Measurements from ENCODE around the gene GTF3C5.

GTF3C5 gene

DNA sequence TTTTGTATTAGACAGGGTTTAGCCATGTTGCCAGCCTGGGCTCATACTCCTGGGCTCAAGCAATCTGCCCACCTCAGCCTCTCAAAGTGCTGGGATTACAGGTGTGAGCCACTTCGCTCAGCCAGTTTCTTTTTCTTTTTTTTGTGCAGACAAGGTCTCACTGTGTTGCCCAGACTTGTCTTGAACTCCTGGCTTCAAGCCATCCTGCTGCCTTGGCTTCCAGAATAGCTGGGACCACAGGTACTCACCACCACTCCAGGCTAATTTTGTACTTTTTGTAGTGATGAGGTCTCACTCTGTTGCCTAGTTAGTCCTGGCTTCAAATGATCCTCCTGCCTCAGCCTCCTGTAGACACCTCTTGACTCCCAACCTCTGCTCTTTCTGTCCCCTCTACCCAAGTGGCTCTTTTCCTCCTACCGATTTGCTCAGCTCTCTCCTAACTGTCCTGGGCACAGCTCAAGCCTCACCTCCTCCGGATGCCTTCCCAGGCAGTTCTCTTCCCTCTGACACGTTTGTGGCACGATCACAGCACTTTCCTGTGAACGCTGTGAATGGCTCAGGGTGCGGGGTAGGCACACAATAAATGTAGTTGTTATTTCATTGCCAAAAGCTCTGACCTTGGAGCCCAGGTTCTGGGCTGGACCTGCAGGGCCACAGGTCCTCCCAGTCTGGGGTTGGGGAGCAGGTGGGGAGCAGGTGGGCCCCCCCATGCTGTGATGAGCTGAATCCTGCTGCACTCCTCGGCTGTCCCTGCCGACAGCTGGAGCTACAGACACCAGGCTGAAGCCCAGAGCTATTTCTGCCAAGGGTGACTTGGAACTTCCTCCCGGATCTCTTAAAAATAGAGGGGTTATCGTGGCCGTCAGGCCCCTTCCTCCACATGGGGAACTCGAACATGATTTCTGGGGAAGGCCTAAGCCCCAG is 28.4 kb upstream of the GTF3C5 start:
- no peak for ATAC-seq
- TF ChIP-seq GLIS3 (CRISPR knock-in tag; IDR thresholded peaks at IDR 0.05) (no peak), ZFP3 (CRISPR knock-in tag; IDR thresholded peaks at IDR 0.05) (no peak), ZNF70 (CRISPR knock-in tag; IDR thresholded peaks at IDR 0.05) (no peak), SNAI2 (CRISPR knock-in tag; IDR thresholded peaks at IDR 0.05) (no peak), ESRRG (CRISPR knock-in tag; IDR thresholded peaks at IDR 0.05) (no peak)

DNA sequence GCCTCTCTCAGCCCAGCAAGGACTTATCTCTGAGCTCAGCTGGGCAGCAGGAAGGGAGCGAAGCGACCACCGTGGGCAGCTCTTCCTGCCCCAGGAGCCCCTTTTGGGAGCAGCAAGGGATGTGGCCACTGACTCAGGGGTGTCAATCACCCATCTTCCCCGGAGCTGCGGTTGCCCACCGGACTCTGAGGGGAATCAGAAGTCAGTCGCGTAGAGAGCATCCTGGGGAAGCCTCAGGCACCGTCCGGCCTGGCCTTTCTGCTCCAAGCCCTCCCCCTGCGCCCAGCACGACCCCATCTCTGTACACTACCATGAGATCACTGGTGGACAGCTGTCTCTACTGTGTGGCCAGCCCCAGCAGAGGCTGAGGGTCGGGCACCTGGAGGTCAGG is 27.7 kb upstream of the GTF3C5 start:
- no peak for ATAC-seq
- TF ChIP-seq ARNTL (CRISPR knock-in tag; IDR thresholded peaks at IDR 0.05; ENCODE audit: borderline replicate concordance, low read depth) (no peak), SNAI2 (CRISPR knock-in tag; IDR thresholded peaks at IDR 0.05) (no peak), ESRRG (CRISPR knock-in tag; IDR thresholded peaks at IDR 0.05) (no peak), CSDC2 (CRISPR knock-in tag; IDR thresholded peaks at IDR 0.05) (no peak), BACH2 (CRISPR knock-in tag; IDR thresholded peaks at IDR 0.05; ENCODE audit: borderline replicate concordance) (no peak), TCF4 (CRISPR knock-in tag; IDR thresholded peaks at IDR 0.05; ENCODE audit: borderline replicate concordance) (no peak), TOX (CRISPR knock-in tag; IDR thresholded peaks at IDR 0.05; ENCODE audit: borderline replicate concordance) (no peak)
- TF ChIP-seq, protein P1, sequence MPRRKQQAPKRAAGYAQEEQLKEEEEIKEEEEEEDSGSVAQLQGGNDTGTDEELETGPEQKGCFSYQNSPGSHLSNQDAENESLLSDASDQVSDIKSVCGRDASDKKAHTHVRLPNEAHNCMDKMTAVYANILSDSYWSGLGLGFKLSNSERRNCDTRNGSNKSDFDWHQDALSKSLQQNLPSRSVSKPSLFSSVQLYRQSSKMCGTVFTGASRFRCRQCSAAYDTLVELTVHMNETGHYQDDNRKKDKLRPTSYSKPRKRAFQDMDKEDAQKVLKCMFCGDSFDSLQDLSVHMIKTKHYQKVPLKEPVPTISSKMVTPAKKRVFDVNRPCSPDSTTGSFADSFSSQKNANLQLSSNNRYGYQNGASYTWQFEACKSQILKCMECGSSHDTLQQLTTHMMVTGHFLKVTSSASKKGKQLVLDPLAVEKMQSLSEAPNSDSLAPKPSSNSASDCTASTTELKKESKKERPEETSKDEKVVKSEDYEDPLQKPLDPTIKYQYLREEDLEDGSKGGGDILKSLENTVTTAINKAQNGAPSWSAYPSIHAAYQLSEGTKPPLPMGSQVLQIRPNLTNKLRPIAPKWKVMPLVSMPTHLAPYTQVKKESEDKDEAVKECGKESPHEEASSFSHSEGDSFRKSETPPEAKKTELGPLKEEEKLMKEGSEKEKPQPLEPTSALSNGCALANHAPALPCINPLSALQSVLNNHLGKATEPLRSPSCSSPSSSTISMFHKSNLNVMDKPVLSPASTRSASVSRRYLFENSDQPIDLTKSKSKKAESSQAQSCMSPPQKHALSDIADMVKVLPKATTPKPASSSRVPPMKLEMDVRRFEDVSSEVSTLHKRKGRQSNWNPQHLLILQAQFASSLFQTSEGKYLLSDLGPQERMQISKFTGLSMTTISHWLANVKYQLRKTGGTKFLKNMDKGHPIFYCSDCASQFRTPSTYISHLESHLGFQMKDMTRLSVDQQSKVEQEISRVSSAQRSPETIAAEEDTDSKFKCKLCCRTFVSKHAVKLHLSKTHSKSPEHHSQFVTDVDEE (CRISPR knock-in tag; IDR thresholded peaks at IDR 0.05) = no peak
- TF ChIP-seq, protein P2, sequence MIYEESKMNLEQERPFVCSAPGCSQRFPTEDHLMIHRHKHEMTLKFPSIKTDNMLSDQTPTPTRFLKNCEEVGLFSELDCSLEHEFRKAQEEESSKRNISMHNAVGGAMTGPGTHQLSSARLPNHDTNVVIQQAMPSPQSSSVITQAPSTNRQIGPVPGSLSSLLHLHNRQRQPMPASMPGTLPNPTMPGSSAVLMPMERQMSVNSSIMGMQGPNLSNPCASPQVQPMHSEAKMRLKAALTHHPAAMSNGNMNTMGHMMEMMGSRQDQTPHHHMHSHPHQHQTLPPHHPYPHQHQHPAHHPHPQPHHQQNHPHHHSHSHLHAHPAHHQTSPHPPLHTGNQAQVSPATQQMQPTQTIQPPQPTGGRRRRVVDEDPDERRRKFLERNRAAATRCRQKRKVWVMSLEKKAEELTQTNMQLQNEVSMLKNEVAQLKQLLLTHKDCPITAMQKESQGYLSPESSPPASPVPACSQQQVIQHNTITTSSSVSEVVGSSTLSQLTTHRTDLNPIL (CRISPR knock-in tag; IDR thresholded peaks at IDR 0.05; ENCODE audit: low read depth) = no peak

DNA sequence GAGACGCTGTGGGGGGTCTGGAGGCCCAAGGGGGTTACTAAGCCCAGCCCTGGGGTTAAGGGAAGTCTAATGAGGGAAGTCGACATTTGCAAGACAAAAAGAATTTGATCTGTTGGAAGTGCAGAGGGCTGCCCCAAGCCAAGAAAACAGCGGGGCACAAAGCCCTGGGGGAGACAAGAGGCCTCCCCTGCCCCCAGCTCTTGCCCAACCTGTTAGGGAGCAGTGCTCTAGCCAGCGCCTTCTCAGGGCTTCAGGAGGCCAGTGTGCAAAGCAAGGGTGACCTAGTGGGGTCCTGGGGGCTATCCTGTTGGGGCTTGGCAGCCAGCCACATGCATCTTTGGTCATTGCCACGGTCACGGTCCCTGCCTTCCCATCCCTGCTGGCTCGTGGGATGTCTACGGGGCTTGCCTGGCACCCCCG is 27.1 kb upstream of the GTF3C5 start:
- no peak for TF ChIP-seq OSR1 (CRISPR knock-in tag; IDR thresholded peaks at IDR 0.05)
- no peak for ATAC-seq

DNA sequence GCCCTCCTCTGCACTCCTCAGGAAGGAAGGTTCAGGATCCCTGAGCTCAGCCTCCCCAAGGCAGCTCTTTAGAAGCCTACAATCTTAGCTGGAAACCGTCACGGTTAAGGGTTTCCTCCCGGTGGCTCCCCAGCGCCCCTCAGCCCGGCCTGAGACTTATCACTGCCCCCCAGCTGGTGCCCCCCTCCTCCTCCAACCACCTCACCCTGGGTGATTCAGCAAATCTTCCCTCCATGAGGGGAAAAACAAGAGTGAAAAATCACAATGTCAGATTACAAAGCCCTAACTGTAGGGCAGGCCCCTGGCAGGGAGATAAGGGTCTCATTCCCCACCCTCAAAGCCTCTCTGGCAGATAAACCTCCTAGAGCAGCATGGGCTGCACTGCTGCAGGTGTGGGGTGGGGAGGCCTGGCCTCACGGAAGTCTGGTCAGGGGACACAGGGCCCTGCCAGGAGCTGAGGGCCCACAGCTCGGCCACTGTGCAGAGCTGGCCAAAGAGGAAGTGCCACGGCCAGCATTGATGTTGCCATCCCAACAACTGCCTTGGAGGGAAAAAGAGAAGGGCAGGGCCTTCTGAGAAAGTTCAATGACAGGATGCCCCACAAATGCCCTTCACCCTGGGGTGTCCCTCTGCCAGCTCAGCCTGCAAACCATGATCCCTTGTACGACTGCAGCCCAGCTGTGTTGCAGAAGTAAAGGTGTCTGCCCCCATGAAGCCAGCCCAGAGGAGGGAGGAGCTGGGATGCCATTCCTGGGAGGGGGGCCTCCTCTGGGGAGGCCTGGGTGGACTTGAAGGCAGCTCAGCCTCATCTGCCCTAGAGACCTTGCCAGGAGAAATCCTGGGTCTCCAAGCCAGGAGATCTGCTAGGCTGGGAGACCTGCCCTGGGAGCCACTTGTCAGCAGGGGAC is 26.5 kb upstream of the GTF3C5 start:
- no peak for ATAC-seq
- TF ChIP-seq SNAI2 (CRISPR knock-in tag; IDR thresholded peaks at IDR 0.05) = no peak
- TF ChIP-seq, protein P1 (CRISPR knock-in tag; IDR thresholded peaks at IDR 0.05) = no peak
- TF ChIP-seq ZFP3 (CRISPR knock-in tag; IDR thresholded peaks at IDR 0.05) = no peak
- TF ChIP-seq GLIS3 (CRISPR knock-in tag; IDR thresholded peaks at IDR 0.05) = no peak
- no peak for TF ChIP-seq CSDC2 (CRISPR knock-in tag; IDR thresholded peaks at IDR 0.05)
- TF ChIP-seq ARNTL (CRISPR knock-in tag; IDR thresholded peaks at IDR 0.05; ENCODE audit: borderline replicate concordance, low read depth) = no peak

DNA sequence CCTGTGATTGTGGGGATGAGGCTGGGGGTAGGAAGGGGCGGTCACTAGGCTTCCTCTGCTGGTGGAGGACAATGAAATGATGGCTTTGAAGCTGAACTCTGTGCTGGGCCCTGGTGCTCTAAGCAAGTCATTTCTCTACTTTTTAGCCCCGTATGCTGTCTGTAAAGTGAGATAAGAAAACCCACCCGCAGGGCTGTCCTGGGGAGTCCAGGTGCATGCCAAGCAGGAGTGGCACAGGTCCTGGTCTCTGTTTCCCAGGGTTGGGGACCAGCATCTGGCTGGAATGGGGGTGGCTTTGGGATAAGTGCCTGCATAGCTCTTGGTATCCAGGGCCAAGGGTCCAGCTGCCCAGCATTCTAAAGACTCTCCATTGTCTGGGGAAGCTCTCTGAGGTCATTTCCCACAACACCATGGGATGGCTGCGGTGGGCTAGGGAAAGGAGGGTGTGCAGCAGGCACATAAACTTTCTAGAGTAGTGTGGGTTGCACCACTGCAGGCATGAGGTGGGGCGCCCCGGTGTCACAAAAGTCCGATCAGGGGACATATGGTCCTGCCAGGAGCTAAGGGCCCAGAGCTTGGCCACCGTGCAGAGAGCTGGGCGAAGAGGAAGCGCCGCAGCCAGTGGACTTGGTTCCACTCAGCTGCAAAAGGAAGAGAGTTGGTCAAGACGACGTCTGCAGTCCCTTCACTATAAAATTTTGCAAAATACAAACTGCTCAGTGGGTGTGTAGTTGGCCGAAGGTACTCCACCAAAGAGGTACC is 25.6 kb upstream of the GTF3C5 start:
- no peak for ATAC-seq
- TF ChIP-seq, protein P3, sequence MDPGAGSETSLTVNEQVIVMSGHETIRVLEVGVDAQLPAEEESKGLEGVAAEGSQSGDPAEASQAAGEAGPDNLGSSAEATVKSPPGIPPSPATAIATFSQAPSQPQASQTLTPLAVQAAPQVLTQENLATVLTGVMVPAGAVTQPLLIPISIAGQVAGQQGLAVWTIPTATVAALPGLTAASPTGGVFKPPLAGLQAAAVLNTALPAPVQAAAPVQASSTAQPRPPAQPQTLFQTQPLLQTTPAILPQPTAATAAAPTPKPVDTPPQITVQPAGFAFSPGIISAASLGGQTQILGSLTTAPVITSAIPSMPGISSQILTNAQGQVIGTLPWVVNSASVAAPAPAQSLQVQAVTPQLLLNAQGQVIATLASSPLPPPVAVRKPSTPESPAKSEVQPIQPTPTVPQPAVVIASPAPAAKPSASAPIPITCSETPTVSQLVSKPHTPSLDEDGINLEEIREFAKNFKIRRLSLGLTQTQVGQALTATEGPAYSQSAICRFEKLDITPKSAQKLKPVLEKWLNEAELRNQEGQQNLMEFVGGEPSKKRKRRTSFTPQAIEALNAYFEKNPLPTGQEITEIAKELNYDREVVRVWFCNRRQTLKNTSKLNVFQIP (CRISPR knock-in tag; IDR thresholded peaks at IDR 0.05; ENCODE audit: borderline replicate concordance, low read depth) = no peak
- TF ChIP-seq CSDC2 (CRISPR knock-in tag; IDR thresholded peaks at IDR 0.05) = no peak
- TF ChIP-seq ZNF70 (CRISPR knock-in tag; IDR thresholded peaks at IDR 0.05) = no peak
- TF ChIP-seq ZFP30 (CRISPR knock-in tag; IDR thresholded peaks at IDR 0.05) = no peak
- TF ChIP-seq ARNTL (CRISPR knock-in tag; IDR thresholded peaks at IDR 0.05; ENCODE audit: borderline replicate concordance, low read depth) = no peak
- no peak for TF ChIP-seq SNAI2 (CRISPR knock-in tag; IDR thresholded peaks at IDR 0.05)
- no peak for TF ChIP-seq ZNF565 (CRISPR knock-in tag; conservative IDR thresholded peaks at IDR 0.05; ENCODE audit: low read depth)
- TF ChIP-seq GLIS3 (CRISPR knock-in tag; IDR thresholded peaks at IDR 0.05) = no peak
- no peak for TF ChIP-seq PPARA (CRISPR knock-in tag; IDR thresholded peaks at IDR 0.05; ENCODE audit: borderline replicate concordance)
- TF ChIP-seq ESRRG (CRISPR knock-in tag; IDR thresholded peaks at IDR 0.05) = no peak
- no peak for TF ChIP-seq ZNF8 (CRISPR knock-in tag; IDR thresholded peaks at IDR 0.05)
- no peak for TF ChIP-seq ISL1 (CRISPR knock-in tag; IDR thresholded peaks at IDR 0.05)
- TF ChIP-seq TOX (CRISPR knock-in tag; IDR thresholded peaks at IDR 0.05; ENCODE audit: borderline replicate concordance) = no peak

Data from SK-N-SH treated with all-trans-retinoic acid at 6 μM for 48 hours (cell line).